Posterior vena cava (tissue), 2 donors: ENCODE results near the gene FAM209B. TPM values are rescaled to one million over a fixed set of nuclear protein-coding genes. Genes with fewer than 3 reads are reported as not detected.
A peak's percentile ranks its signal among the peaks of the same experiment; 100 is the strongest.
"Not testable (repeated sequence)": the region's sequence is repeated elsewhere in the genome, so short reads cannot be mapped to it uniquely, and the experiment has no call there.

Experiments
- DNase-seq: peaks from one replicate; pipeline ENCODE4 v3.0.0-alpha.2; 2020; ENCODE audit warnings: low spot score
- intact Hi-C, 2 donors: fragments of 100-400 bp; cut with DNase I; formaldehyde crosslinking; loops; one replicate each; pipeline versions ENCODE4 v1.14.1 to v1.14.2; 2022 to 2023
- long read RNA-seq, 2 donors: library from polyadenylated mRNA; unstranded; transcript quantifications; one replicate each; pipeline ENCODE4 v2.0.0, GENCODE V29; 2020 to 2021
- total RNA-seq, 2 donors: library from RNA; stranded (reverse); fragmentation: NEBNext Ultra II Directional; extraction: Animal tissue kit (Norgen Biotek cat#: 25700); gene quantifications; one replicate each; pipeline ENCODE4 v1.2.1, GENCODE V29; 2021
- donor health status: DM: yes; HTN: yes; CAD: no.
- donor health status: DM: yes; HTN: yes; CAD: no.

Gene FAM209B
- under 1 TPM; 0.38 to 0.65 TPM for total RNA-seq
- long read RNA-seq, donor 1 = 0 reads
- long read RNA-seq, donor 2 = 0 reads

GRCh38 chr20:56532946-56533345 is at the start of gene FAM209B:
TSS of gene FAM209B (plus strand) at chr20:56533246. CDS start at chr20:56533342, 96 bp downstream.
- DNase-seq, intact Hi-C loops: not testable (repeated sequence)

- DNase-seq = no peak
- intact Hi-C loops = loop anchor here in 1 of 2 donors (5.0 kb wide), 1 partner anchor 602 kb away; no protein-coding TSS in a partner anchor
Measured at GRCh38 chr20:56483970-56484369, 49.1 kb upstream of the FAM209B start.

- DNase-seq = no peak
- intact Hi-C loops = no loop called here
Measured at GRCh38 chr20:56487216-56487615, 45.8 kb upstream of the FAM209B start.

- DNase-seq = no peak
- intact Hi-C loops = loop anchor here in 1 of 2 donors (2.0 kb wide), 1 partner anchor 78 kb away; no protein-coding TSS in a partner anchor
Measured at GRCh38 chr20:56488566-56488965, 44.5 kb upstream of the FAM209B start.

- no peak for DNase-seq
- intact Hi-C loops = no loop called here
Measured at GRCh38 chr20:56501116-56501515, 31.9 kb upstream of the FAM209B start.

- intact Hi-C loops = no loop called here
- no peak for DNase-seq
Measured at GRCh38 chr20:56503916-56504315, 29.1 kb upstream of the FAM209B start.

GRCh38 chr20:56504373-56505005 is 28.6 kb upstream of the FAM209B start:
- no peak for DNase-seq
- intact Hi-C loops = no loop called here

- intact Hi-C loops = no loop called here
- no peak for DNase-seq
Measured at GRCh38 chr20:56506103-56506502, 26.9 kb upstream of the FAM209B start.

- no peak for DNase-seq
- intact Hi-C loops = no loop called here
Measured at GRCh38 chr20:56511926-56512325, 21.1 kb upstream of the FAM209B start.

- intact Hi-C loops = no loop called here
- DNase-seq = no peak
Measured at GRCh38 chr20:56513161-56514150, 19.6 kb upstream of the FAM209B start.

GRCh38 chr20:56516631-56517030 is 16.4 kb upstream of the FAM209B start:
- intact Hi-C loops = no loop called here
- DNase-seq = no peak

- no peak for DNase-seq
- intact Hi-C loops = no loop called here
Measured at GRCh38 chr20:56517211-56517610, 15.8 kb upstream of the FAM209B start.

- DNase-seq = no peak
- intact Hi-C loops = no loop called here
Measured at GRCh38 chr20:56517641-56518040, 15.4 kb upstream of the FAM209B start.

GRCh38 chr20:56518126-56518525 is 14.9 kb upstream of the FAM209B start:
- intact Hi-C loops = no loop called here
- no peak for DNase-seq

GRCh38 chr20:56518721-56519398 is 14.2 kb upstream of the FAM209B start:
- intact Hi-C loops = no loop called here
- DNase-seq = no peak

- intact Hi-C loops = no loop called here
Measured at GRCh38 chr20:56519551-56519950, 13.5 kb upstream of the FAM209B start.

GRCh38 chr20:56520180-56520579 is 12.9 kb upstream of the FAM209B start:
- peak; percentile 42 for DNase-seq
- intact Hi-C loops = no loop called here

More at GRCh38 chr20:56519551-56519950, 13.5 kb upstream of the FAM209B start:
- DNase-seq = no peak

- DNase-seq = peak; percentile 20
- intact Hi-C loops = not testable (repeated sequence)
Measured at GRCh38 chr20:56520746-56521354, 12.2 kb upstream of the FAM209B start.

GRCh38 chr20:56522311-56522710 is 10.7 kb upstream of the FAM209B start:
- peak; percentile 58 for DNase-seq
- intact Hi-C loops = loop anchor here in 1 of 2 donors (1.0 kb wide), 1 partner anchor 26 kb away; no protein-coding TSS in a partner anchor
